Astrocyte (in vitro differentiated cells and primary cell): Measurements from ENCODE around the gene SH2B2. TPM values are rescaled to one million over a fixed set of nuclear protein-coding genes. Genes with fewer than 3 reads are reported as not detected.

Experiments
- DNase-seq: peaks from one replicate; pipeline ENCODE4 v3.0.0-alpha.2; 2010; ENCODE audit warnings: low read depth
- FAIRE-seq: peaks from 2 replicates; lab custom pipeline; 2011; peaks lifted over from hg19 to GRCh38; lab: Jason Lieb, UNC
- H2AFZ ChIP-seq: 2 replicates; pipeline ENCODE4 v1.6.0; 2012; ENCODE audit warnings: low read depth, low read length, inconsistent platforms
- H3K27ac ChIP-seq: 2 replicates; pipeline ENCODE4 v1.5.1; 2011; ENCODE audit warnings: low read depth, low read length, inconsistent platforms
- H3K27me3 ChIP-seq: 2 replicates; pipeline ENCODE4 v1.6.0; 2011; ENCODE audit warnings: low read length, inconsistent platforms; ENCODE audit not compliant: insufficient read depth
- H3K36me3 ChIP-seq: 2 replicates; pipeline ENCODE4 v1.5.1; 2011; ENCODE audit warnings: low read length, inconsistent platforms; ENCODE audit not compliant: insufficient read depth
- H3K4me1 ChIP-seq: 2 replicates; pipeline ENCODE4 v1.5.1; 2011; ENCODE audit warnings: low read length, inconsistent platforms; ENCODE audit not compliant: insufficient read depth
- H3K4me2 ChIP-seq: 2 replicates; pipeline ENCODE4 v1.6.0; 2012; ENCODE audit warnings: low read length, inconsistent platforms
- H3K4me3 ChIP-seq: 2 replicates; pipeline ENCODE4 v1.5.1; 2011; ENCODE audit warnings: low read depth, mild to moderate bottlenecking, low read length, inconsistent platforms; ENCODE audit not compliant: insufficient read depth
- H3K79me2 ChIP-seq: 2 replicates; pipeline ENCODE4 v1.6.0; 2012; ENCODE audit warnings: mild to moderate bottlenecking, low read length, inconsistent platforms; ENCODE audit not compliant: insufficient read depth
- H3K9ac ChIP-seq: 2 replicates; pipeline ENCODE4 v1.6.0; 2012; ENCODE audit warnings: mild to moderate bottlenecking, low read length, inconsistent platforms
- H3K9me3 ChIP-seq: 2 replicates; pipeline ENCODE4 v1.5.1; 2012; ENCODE audit warnings: low read depth, mild to moderate bottlenecking, low read length, inconsistent platforms; ENCODE audit not compliant: insufficient read depth
- H4K20me1 ChIP-seq: 2 replicates; pipeline ENCODE4 v1.6.0; 2012; ENCODE audit warnings: low read length, inconsistent platforms; ENCODE audit not compliant: insufficient read depth
- H3K27ac Mint-ChIP-seq: one replicate; pipeline ENCODE4 v1.8.0; 2021; ENCODE audit warnings: mild to moderate bottlenecking, mixed read lengths; ENCODE audit not compliant: unreplicated experiment
- H3K27me3 Mint-ChIP-seq: one replicate; pipeline ENCODE4 v1.8.0; 2021; ENCODE audit warnings: low read depth, mixed read lengths; ENCODE audit not compliant: unreplicated experiment
- H3K36me3 Mint-ChIP-seq: one replicate; pipeline ENCODE4 v1.8.0; 2021; ENCODE audit warnings: low read depth, mixed read lengths; ENCODE audit not compliant: unreplicated experiment
- H3K4me1 Mint-ChIP-seq: one replicate; pipeline ENCODE4 v1.8.0; 2021; ENCODE audit warnings: low read depth, mixed read lengths; ENCODE audit not compliant: unreplicated experiment
- H3K4me3 Mint-ChIP-seq: one replicate; pipeline ENCODE4 v1.8.0; 2021; ENCODE audit warnings: mild to moderate bottlenecking, moderate library complexity, mixed read lengths; ENCODE audit not compliant: unreplicated experiment
- H3K9me3 Mint-ChIP-seq: one replicate; pipeline ENCODE4 v1.8.0; 2021; ENCODE audit warnings: mild to moderate bottlenecking, mixed read lengths; ENCODE audit not compliant: unreplicated experiment
- CTCF ChIP-seq: IDR thresholded peaks from 2 replicates; pipeline ENCODE4 v1.5.1; 2011; ENCODE audit warnings: low read depth, mild to moderate bottlenecking, inconsistent platforms, low read length, moderate library complexity; ENCODE audit not compliant: insufficient read depth
- EZH2 ChIP-seq: IDR thresholded peaks from 2 replicates; pipeline ENCODE4 v1.6.1; 2012; ENCODE audit warnings: mild to moderate bottlenecking, low read length, inconsistent platforms; ENCODE audit not compliant: insufficient read depth
- total RNA-seq: library from RNA; stranded (reverse); gene quantifications from 2 replicates; pipeline ENCODE4 v1.2.1, GENCODE V29; 2021

SH2B2 gene
- total RNA-seq, 1 donor from 2014 or later = 5.6 TPM

GRCh38 chr7:102279537-102280400 lies 6.9 kb upstream of the SH2B2 start:
- H3K27me3 Mint-ChIP-seq = peaks cover 2% of the 10 kb centered on the region
- Histone ChIP-seq H3K27ac (no peak overlapping the region), H3K79me2 (no peaks in the 10 kb centered on the region), H3K36me3 (no peaks in the 10 kb centered on the region), H3K27me3 (no peaks in the 10 kb centered on the region), H3K4me1 (no peaks in the 10 kb centered on the region), H3K4me2 (no peak overlapping the region), H3K4me3 (no peak overlapping the region), H3K9ac (no peak overlapping the region), H4K20me1 (no peaks in the 10 kb centered on the region), H2AFZ (peak overlapping the region; percentile 41), H3K9me3 (no peaks in the 10 kb centered on the region)
- FAIRE-seq = no peak
- no peaks in the 10 kb centered on the region for H3K9me3 Mint-ChIP-seq
- H3K4me1 Mint-ChIP-seq = no peaks in the 10 kb centered on the region
- no peak overlapping the region for H3K27ac Mint-ChIP-seq
- TF ChIP-seq EZH2 (no peak), CTCF (peak; percentile 53)
- no peak overlapping the region for H3K4me3 Mint-ChIP-seq
- no peaks in the 10 kb centered on the region for H3K36me3 Mint-ChIP-seq
- peak; percentile 28 for DNase-seq

GRCh38 chr7:102280521-102280920 lies 6.1 kb upstream of the SH2B2 start:
- Histone ChIP-seq H4K20me1 (no peaks in the 10 kb centered on the region), H3K9me3 (no peaks in the 10 kb centered on the region), H3K4me1 (no peaks in the 10 kb centered on the region), H3K9ac (no peak overlapping the region), H2AFZ (no peak overlapping the region), H3K4me2 (no peak overlapping the region), H3K27me3 (no peaks in the 10 kb centered on the region), H3K27ac (no peak overlapping the region), H3K36me3 (no peaks in the 10 kb centered on the region), H3K79me2 (no peaks in the 10 kb centered on the region), H3K4me3 (no peak overlapping the region)
- Mint-ChIP-seq H3K4me1 (no peaks in the 10 kb centered on the region), H3K27ac (no peak overlapping the region), H3K36me3 (no peaks in the 10 kb centered on the region), H3K4me3 (no peak overlapping the region), H3K9me3 (no peaks in the 10 kb centered on the region), H3K27me3 (peaks cover 9% of the 10 kb centered on the region)
- FAIRE-seq = no peak
- TF ChIP-seq CTCF = no peak
- no peak for TF ChIP-seq EZH2
- no peak for DNase-seq

GRCh38 chr7:102281785-102282184 lies 4.9 kb upstream of the SH2B2 start:
- Mint-ChIP-seq H3K4me3 (no peak overlapping the region), H3K27me3 (peaks cover 10% of the 10 kb centered on the region), H3K4me1 (no peaks in the 10 kb centered on the region), H3K9me3 (no peaks in the 10 kb centered on the region), H3K36me3 (no peaks in the 10 kb centered on the region), H3K27ac (no peak overlapping the region)
- Histone ChIP-seq H3K4me2 (no peak overlapping the region), H2AFZ (no peak overlapping the region), H3K27ac (no peak overlapping the region), H3K79me2 (no peaks in the 10 kb centered on the region), H4K20me1 (no peaks in the 10 kb centered on the region), H3K9me3 (no peaks in the 10 kb centered on the region), H3K4me3 (no peak overlapping the region), H3K36me3 (no peaks in the 10 kb centered on the region), H3K9ac (no peak overlapping the region), H3K27me3 (no peaks in the 10 kb centered on the region), H3K4me1 (peaks cover 6% of the 10 kb centered on the region)
- TF ChIP-seq EZH2 = no peak
- no peak for TF ChIP-seq CTCF
- no peak for FAIRE-seq
- no peak for DNase-seq
